HG02588 (cell line): Measurements from ENCODE around the gene PMPCA.
A peak's percentile ranks its signal among the peaks of the same experiment; 100 is the strongest.
"Not testable (repeated sequence)": the region's sequence is repeated elsewhere in the genome, so short reads cannot be mapped to it uniquely, and the experiment has no call there.

ENCODE experiments used
- ATAC-seq: cut with Tn5 transposase; IDR thresholded peaks from one replicate; pipeline ENCODE4 v1.9.1; 2021; ENCODE audit warnings: mild to moderate bottlenecking, moderate library complexity; ENCODE audit not compliant: unreplicated experiment

Gene PMPCA

GRCh38 chr9:136393531-136393930, 16.9 kb upstream of the PMPCA start:
- no peak for ATAC-seq

GRCh38 chr9:136394312-136395019, 16.0 kb upstream of the PMPCA start:
- no peak for ATAC-seq

DNA sequence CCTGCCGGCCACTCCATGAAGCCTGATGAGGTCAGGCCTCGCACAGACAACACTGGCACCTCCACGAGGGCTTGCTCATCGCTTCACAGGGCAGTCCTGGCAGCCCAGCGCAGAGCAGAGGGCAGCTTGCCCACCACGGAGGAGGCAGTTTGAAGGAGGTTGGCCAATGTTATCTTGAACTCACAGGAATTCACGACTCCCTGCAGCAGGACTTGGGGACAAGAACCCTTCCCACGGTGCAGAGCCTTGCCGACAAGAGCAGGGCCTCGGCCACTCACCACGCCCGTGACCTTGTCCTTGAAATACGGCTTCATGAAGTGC, 15.5 kb upstream of the PMPCA start:
- no peak for ATAC-seq

DNA sequence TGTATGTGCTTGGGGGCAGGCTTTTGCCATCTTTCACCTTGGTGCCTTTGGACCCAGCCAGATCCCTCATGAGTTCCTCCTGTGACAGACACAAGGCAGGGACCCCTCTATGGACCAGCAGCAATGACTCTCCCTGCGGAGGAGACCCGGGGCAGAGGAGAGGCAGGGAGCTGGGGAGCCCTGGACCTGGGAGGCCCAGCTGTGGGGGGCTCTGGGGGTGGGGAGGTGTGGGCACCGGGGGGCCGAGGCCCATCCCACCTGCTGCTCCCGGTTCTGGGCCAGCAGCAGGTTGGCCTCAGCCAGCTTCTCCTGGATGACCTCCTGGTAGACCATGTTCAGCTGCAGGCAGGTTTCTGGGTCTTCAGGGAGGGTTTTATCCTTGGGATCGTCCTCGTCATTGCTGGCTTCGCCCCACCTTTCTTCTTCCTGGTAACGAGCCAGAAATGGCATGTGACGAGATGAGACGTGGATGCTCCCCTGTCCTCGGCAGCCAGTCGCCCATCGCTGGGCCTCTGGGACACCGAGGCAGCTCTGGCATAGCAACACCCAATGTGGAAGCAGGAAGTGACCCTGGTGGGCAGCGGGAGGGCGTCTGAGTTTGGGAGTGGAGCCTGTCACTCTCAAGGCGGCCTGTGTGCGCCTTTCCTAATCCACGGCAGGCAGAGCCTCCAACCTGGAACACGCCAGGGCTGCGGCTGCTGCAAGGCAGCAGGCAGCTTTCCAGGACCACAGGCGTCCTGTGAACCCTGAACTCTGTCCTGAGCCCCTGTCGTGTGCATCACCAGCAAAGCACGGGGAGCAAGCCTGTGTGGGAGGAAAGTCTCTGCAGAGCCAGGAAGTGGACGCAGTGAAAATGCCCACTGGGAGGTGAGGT, 14.9 kb upstream of the PMPCA start:
- no peak for ATAC-seq

DNA sequence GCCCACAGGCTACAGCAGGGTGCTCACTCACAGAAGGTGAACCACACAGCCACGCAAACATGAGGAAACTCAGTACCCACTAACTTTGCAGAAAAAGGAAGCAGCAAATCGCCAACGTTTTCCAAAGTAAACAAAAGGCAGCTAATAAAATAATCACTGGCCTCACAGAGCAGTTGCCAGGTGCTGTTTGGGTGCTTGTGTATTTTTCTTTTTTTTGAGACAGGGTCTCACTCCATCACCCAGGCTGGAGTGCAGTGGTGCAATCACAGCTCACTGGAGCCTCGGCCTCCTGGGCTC, 14.3 kb upstream of the PMPCA start:
- no peak for ATAC-seq

DNA sequence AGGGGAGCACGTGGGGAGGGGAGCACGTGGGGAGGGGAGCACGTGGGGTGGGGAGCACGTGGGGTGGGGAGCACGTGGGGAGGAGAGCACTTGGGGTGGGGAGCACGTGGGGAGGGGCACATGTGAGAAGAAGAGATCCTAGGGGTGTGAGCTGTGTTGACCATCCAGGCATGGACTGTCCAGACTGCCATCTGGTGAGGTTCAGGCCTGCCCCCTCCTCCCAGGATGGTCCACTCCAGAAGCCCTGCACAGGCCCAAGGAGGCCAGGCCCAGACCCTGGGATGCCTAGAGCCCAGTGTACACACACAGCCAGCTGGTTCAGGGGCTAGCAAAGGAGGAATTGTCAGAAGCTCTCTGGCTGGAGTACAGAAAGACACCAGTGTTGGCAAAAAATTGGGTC, 12.8 kb upstream of the PMPCA start:
- ATAC-seq, result no peak

GRCh38 chr9:136398286-136398685, 12.2 kb upstream of the PMPCA start:
- ATAC-seq, result no peak

- ATAC-seq, result peak; percentile 38
These were observed 11.1 kb upstream of the PMPCA start for GRCh38 chr9:136399176-136400037.

- ATAC-seq, result peak; percentile 73
These were observed 10.2 kb upstream of the PMPCA start, which contains the start of gene SNAPC4 for GRCh38 chr9:136400038-136400834. Gene SNAPC4 (minus strand): TSS chr9:136400170. CDS start chr9:136398428, 1,742 bp downstream.

- no peak for ATAC-seq
These were observed 9.1 kb upstream of the PMPCA start for GRCh38 chr9:136401173-136401922.

DNA sequence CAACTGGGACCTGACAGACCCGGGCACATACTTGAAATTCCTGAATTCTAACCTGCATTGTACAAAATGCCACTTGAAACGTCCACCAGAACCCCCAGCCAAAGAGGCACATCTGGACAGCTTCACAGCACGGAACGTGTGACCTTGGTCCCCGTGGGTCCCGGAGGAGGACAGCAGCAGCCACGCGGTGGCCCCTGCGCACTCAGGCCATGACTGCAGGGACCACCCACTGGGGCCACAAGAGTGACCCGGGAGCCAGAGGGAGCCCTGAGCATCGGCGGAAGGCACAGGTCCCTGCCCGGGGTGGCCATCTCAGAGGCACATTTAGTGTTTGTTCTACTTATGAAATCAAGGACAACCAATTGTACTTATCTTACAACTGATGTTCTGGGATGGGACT, 8.4 kb upstream of the PMPCA start:
- ATAC-seq, result no peak

DNA sequence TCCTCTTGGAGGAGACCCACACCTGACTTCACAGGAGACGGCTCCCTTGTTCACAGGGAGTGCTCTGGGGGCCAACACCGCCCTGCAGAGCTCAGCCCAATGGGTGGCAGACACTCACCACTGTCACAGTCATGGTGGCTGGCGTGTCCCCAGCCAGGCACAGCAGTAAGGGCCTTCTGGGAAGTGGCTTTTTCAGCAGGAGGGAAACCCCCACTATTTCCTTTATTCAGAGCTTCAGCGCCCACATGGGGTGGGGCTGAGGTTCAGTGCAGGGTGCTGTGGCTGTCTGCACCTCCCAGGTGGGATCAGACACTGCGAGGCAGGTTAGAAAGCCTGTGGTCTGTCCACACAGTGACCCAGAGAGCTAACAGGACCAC, 6.9 kb upstream of the PMPCA start:
- ATAC-seq, result no peak

DNA sequence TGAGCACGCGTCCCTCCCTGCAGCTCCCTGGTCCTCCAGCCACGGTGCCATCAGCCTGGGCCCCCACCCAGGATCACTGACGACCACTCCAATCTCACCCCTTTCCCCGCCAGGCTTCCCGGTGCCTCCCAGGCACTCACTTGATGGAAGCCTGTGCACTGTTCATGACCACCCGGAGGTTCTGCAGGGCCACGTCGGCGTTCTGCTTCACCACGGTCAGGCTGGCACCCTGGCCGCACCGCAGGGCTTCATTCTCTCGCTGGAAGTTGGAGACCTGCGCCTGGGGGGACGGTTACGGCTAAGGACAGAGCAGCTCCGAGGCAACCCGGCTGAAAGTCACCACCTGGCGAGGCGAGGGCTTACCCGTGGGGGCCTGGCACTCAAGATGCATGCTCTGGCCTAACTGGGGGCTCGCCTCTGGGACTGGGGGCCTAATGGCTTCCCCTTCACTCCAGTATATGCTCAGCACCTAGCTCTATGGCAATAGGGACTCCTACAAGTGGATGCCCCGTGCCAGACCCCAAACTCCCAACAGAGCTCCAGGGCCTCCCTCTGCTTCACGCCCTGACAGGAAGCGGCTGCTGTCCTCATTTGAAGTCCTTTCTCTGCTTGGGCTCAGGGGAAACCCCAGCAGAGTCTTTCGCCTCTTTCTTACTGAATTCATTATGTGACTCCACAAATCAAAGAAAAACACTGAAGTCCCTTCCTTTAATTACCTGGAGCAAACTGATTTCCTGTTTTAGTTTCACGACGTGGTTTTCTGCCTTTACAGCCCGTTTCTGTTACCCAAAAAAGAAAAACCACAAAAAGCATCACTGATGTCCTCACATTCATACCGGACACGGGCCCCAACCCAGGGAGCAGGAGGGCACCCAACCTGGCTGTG, 6.3 kb upstream of the PMPCA start:
- ATAC-seq, result no peak

GRCh38 chr9:136404801-136405136, 5.7 kb upstream of the PMPCA start:
- ATAC-seq, result no peak

- no peak for ATAC-seq
These were observed 5.0 kb upstream of the PMPCA start for GRCh38 chr9:136405481-136405880.

- not testable (repeated sequence) for ATAC-seq
These were observed 4.6 kb upstream of the PMPCA start for GRCh38 chr9:136405904-136406303.

DNA sequence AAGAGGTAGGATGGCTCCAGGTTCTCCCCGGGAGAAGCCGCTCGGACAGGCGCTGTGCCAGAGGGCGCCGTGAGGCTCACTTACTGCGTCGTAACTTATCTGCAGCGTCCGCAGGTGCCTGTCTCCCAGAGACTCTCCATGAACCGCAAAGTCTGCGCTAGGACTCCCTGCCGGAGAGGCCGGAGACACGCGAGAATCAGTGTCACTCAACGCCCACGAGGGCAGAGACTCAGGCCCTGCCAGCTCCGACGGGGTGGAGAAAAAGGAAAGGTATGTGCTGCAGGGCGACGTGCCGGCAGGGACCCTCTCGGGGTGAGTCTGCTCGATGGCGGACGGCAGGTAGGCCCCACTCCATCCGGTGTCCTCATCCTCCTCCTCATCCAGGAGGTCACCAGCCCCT, 3.4 kb upstream of the PMPCA start:
- not testable (repeated sequence) for ATAC-seq

DNA sequence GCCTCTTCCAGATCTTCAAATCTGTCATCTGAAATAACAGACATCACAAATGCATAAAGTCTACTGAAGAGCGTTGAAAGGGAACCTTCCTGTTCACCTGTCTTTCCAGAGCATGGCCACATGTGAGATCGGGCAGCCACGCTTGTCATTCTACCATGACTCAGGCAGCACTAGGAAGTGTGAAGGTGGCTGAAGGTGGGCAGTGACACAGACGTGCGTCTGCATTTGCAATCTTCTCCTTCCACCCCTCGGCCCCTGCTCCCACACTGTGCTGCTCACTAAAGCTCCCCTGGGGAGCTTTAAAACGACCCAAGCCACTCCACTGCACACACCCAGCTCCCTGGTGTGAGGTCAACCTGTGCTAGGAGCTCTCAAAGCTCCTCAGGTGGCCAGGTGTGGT, 2.5 kb upstream of the PMPCA start:
- no peak for ATAC-seq
